Thoracic aorta (tissue), 2 donors: ENCODE measurements around the gene ARFGAP1. TPM values are rescaled to one million over a fixed set of nuclear protein-coding genes. Genes with fewer than 3 reads are reported as not detected.

Experiments used
- ATAC-seq: fragments of 150-250 bp; one replicate; pipeline ENCODE4 v1.8.0; 2017; ENCODE audit warnings: low read depth; ENCODE audit not compliant: insufficient number of reproducible peaks, low FRiP score
- DNase-seq: peaks from one replicate; pipeline ENCODE4 v3.0.0-alpha.2; 2020; ENCODE audit warnings: low spot score
- H3K27ac ChIP-seq, 2 donors: fragments of 200-600 bp; sonication (generic); 1 replicate in 1 of 2; 2 replicates in 1 of 2; pipeline ENCODE4 v1.5.1; 2016; ENCODE audit warnings: mild to moderate bottlenecking in 2 of 2, moderate library complexity in 2 of 2
- H3K27me3 ChIP-seq: fragments of 200-600 bp; sonication (generic); replicated peaks from 2 replicates; pipeline ENCODE4 v1.6.0; 2016; ENCODE audit warnings: mild to moderate bottlenecking; ENCODE audit not compliant: insufficient read depth
- H3K36me3 ChIP-seq: fragments of 200-600 bp; sonication (generic); one replicate; pipeline ENCODE4 v1.5.1; 2016
- H3K4me1 ChIP-seq, 2 donors: fragments of 200-600 bp; sonication (generic); 1 replicate in 1 of 2; 2 replicates in 1 of 2; pipeline versions ENCODE4 v1.5.1 to v1.6.0; 2016; ENCODE audit warnings: low read depth in 2 of 2, mild to moderate bottlenecking in 1 of 2; ENCODE audit not compliant: control insufficient read depth in 1 of 2
- H3K4me3 ChIP-seq: fragments of 200-600 bp; sonication (generic); 2 replicates; pipeline ENCODE4 v1.5.1; 2016; ENCODE audit warnings: mild to moderate bottlenecking
- H3K9me3 ChIP-seq: fragments of 200-600 bp; sonication (generic); 2 replicates; pipeline ENCODE4 v1.5.1; 2016
- CTCF ChIP-seq: fragments of 200-600 bp; sonication (generic); IDR thresholded peaks from one replicate; pipeline ENCODE4 v1.5.1; 2019; ENCODE audit warnings: antibody characterized with exemption
- total RNA-seq, 2 donors: library from RNA; depleted of rRNA; stranded (reverse); fragments of >200 nt; gene quantifications; one replicate each; pipeline versions ENCODE4 v1.1.0 to v1.2.3, GENCODE V29; 2016

The ARFGAP1 gene
- total RNA-seq, 2 donors from 2014 or later: 110 to 119 TPM

GRCh38 chr20:63335711-63336110, 63.1 kb downstream of the ARFGAP1 start:
- Histone ChIP-seq H3K36me3 (no peaks in the 10 kb centered on the region), H3K27ac (no peak overlapping the region), H3K27me3 (no peaks in the 10 kb centered on the region)

DNA sequence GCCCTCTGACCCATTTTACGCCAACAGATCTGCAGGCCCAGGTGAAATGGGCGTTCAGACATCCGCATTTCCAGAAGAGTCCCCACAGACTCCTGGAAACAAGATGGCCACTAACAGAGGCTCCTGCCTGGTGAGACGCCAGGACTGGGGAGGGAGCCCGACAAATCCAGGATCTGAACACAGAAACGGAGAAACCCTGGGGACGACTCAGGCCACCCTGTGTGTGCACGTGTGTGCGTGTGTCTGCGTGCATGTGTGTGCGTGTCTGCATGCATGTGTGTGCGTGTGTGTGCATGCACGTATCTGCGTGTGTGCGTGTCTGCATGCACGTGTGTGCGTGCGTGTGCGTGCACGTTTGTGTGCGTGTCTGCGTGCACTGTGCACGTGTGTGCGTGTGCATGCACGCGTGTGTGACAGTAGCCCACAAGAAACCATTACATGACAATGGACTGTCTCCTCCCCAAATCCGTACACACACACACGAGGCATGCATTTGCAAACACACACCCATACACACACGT, 63.7 kb downstream of the ARFGAP1 start:
- no peak for TF ChIP-seq CTCF
- Histone ChIP-seq H3K27me3 (no peaks in the 10 kb centered on the region), H3K9me3 (no peaks in the 10 kb centered on the region), H3K4me1 (no peaks in the 10 kb centered on the region), H3K36me3 (no peaks in the 10 kb centered on the region), H3K27ac (no peak overlapping the region), H3K4me3 (no peak overlapping the region)
- ATAC-seq (no peak), DNase-seq (no peak)

More at GRCh38 chr20:63335711-63336110, 63.1 kb downstream of the ARFGAP1 start:
- H3K4me3 ChIP-seq: no peak overlapping the region
- DNase-seq: no peak
- H3K9me3 ChIP-seq: no peaks in the 10 kb centered on the region
- no peaks in the 10 kb centered on the region for H3K4me1 ChIP-seq
- TF ChIP-seq CTCF: no peak
- ATAC-seq: no peak

GRCh38 chr20:63337786-63338420, 65.3 kb downstream of the ARFGAP1 start:
- ATAC-seq (no peak), DNase-seq (no peak)
- H3K27me3 ChIP-seq: no peaks in the 10 kb centered on the region
- TF ChIP-seq CTCF: no peak
- H3K36me3 ChIP-seq: no peaks in the 10 kb centered on the region
- no peak overlapping the region for H3K27ac ChIP-seq
- no peaks in the 10 kb centered on the region for H3K4me1 ChIP-seq
- H3K9me3 ChIP-seq: no peaks in the 10 kb centered on the region
- H3K4me3 ChIP-seq: no peak overlapping the region

Other genes with a start within 250 kb of the ARFGAP1 start
- gene YTHDF1, start 56.7 kb upstream of the ARFGAP1 start, total RNA-seq: 10 to 100 TPM; 21.8 to 31.8 TPM
- gene BIRC7, start 36.9 kb upstream of the ARFGAP1 start, total RNA-seq: not detected
- gene NKAIN4, start 18.4 kb upstream of the ARFGAP1 start, total RNA-seq: not detected
- not detected for gene COL20A1, start 20.4 kb downstream of the ARFGAP1 start, total RNA-seq
- gene CHRNA4, start 88.5 kb downstream of the ARFGAP1 start, total RNA-seq: not detected
- gene KCNQ2, start 199.8 kb downstream of the ARFGAP1 start, total RNA-seq: not detected
- 1 to 10 TPM in 1 of 2 donors, not detected in 1; 2.4 TPM for gene EEF1A2, start 226.3 kb downstream of the ARFGAP1 start, total RNA-seq
- 100 to 1,000 TPM; 105 to 197 TPM for gene PPDPF, start 248.0 kb downstream of the ARFGAP1 start, total RNA-seq